GM12878 (cell line): ENCODE measurements around the gene LEMD1. TPM values are rescaled to one million over a fixed set of nuclear protein-coding genes. Genes with fewer than 3 reads are reported as not detected.

ENCODE experiments used
- ATAC-seq: fragments of 200-7000 bp; cut with Tn5 transposase; 3 replicates; pipeline ENCODE4 v1.9.1; 2020; ENCODE audit warnings: mild to moderate bottlenecking, moderate library complexity
- BruUV-seq: library from RNA; stranded (reverse); fragments of 400-500 nt; replicated peaks from 2 replicates; lab custom pipeline; 2021; lab: Mats Ljungman, UMichigan
- CTCF ChIA-PET: fragments of 300-600 bp; sonication (Branson Sonifier 250); formaldehyde crosslinking; extraction: SDS; loops from one replicate; lab custom pipeline; 2021; ENCODE audit warnings: inconsistent platforms; lab: Yijun Ruan, JAX
- POLR2A ChIA-PET: fragments of 350-600 bp; formaldehyde crosslinking; extraction: SDS; loops from one replicate; lab custom pipeline; 2021; ENCODE audit warnings: inconsistent platforms; lab: Charles Lee
- RAD21 ChIA-PET: fragments of 300-600 bp; sonication (Branson Sonifier 250); formaldehyde crosslinking; loops from one replicate; lab custom pipeline; 2023; ENCODE audit warnings: antibody characterized with exemption; ENCODE audit not compliant: unreplicated experiment; lab: Charles Lee
- SMC1A ChIA-PET: fragments of 300-600 bp; sonication (Branson Sonifier 250); formaldehyde crosslinking; loops from one replicate; lab custom pipeline; 2023; ENCODE audit not compliant: unreplicated experiment, uncharacterized antibody; lab: Charles Lee
- DNase-seq: peaks from one replicate; pipeline ENCODE4 v3.0.0-alpha.2; 2011; ENCODE audit warnings: low read depth, low spot score
- FAIRE-seq: peaks from 3 replicates; lab custom pipeline; 2011; peaks lifted over from hg19 to GRCh38; lab: Jason Lieb, UNC
- H2AFZ ChIP-seq: 2 replicates; pipeline ENCODE4 v1.6.0; 2011; ENCODE audit warnings: low read depth, low read length, control low read depth; ENCODE audit not compliant: control insufficient read depth
- H3K27ac ChIP-seq: 2 replicates; pipeline ENCODE4 v1.5.1; 2011; ENCODE audit warnings: control low read depth; ENCODE audit not compliant: control insufficient read depth, insufficient read depth
- H3K27me3 ChIP-seq, 2 experiments: replicated peaks in 1 of 2; 2 replicates each; pipeline versions ENCODE4 v1.6.0 to v1.6.1; 2011; ENCODE audit warnings: low read length in 1 of 2; ENCODE audit not compliant: control insufficient read depth in 2 of 2, insufficient read depth in 2 of 2
- H3K36me3 ChIP-seq, 2 experiments: 2 replicates each; pipeline ENCODE4 v1.5.1; 2011; ENCODE audit warnings: low read length in 1 of 2; ENCODE audit not compliant: control insufficient read depth in 2 of 2, insufficient read depth in 2 of 2
- H3K4me1 ChIP-seq: 2 replicates; pipeline ENCODE4 v1.6.1; 2011; ENCODE audit warnings: mild to moderate bottlenecking, low read length, moderate library complexity, mixed read lengths; ENCODE audit not compliant: control insufficient read depth, insufficient read depth
- H3K4me2 ChIP-seq: 2 replicates; pipeline ENCODE4 v1.6.0; 2011; ENCODE audit warnings: control low read depth; ENCODE audit not compliant: control insufficient read depth, insufficient read depth
- H3K4me3 ChIP-seq: fragments of 200-600 bp; sonication (generic); 2 replicates; pipeline ENCODE4 v1.5.1; 2016
- H3K79me2 ChIP-seq: 2 replicates; pipeline ENCODE4 v1.6.0; 2011; ENCODE audit warnings: low read length; ENCODE audit not compliant: control insufficient read depth, insufficient read depth
- H3K9ac ChIP-seq: 2 replicates; pipeline ENCODE4 v1.8.0; 2011; ENCODE audit warnings: low read length, control low read depth, mixed read lengths; ENCODE audit not compliant: control insufficient read depth, insufficient read depth
- H3K9me3 ChIP-seq: replicated peaks from 3 replicates; pipeline ENCODE4 v1.5.1; 2011; ENCODE audit warnings: mild to moderate bottlenecking, low read length; ENCODE audit not compliant: control insufficient read depth, insufficient read depth
- H4K20me1 ChIP-seq: 2 replicates; pipeline ENCODE4 v1.6.0; 2011; ENCODE audit not compliant: control insufficient read depth, insufficient read depth
- ASH2L ChIP-seq: fragments of 300-600, 200-600 bp; sonication (generic); IDR thresholded peaks from 2 replicates; pipeline ENCODE4 v1.6.1; 2017; ENCODE audit warnings: low read depth, mild to moderate bottlenecking, borderline replicate concordance
- ATF7 ChIP-seq: fragments of 450-650 bp; IDR thresholded peaks from 2 replicates; pipeline ENCODE4 v1.6.1; 2016; ENCODE audit warnings: low read depth, mild to moderate bottlenecking
- EED ChIP-seq: sonication (generic); IDR thresholded peaks from 2 replicates; pipeline ENCODE4 v1.6.1; 2016; ENCODE audit warnings: antibody characterized with exemption, low read depth
- FOXM1 ChIP-seq: IDR thresholded peaks from 2 replicates; pipeline ENCODE4 v1.6.1; 2012; ENCODE audit warnings: low read depth, mild to moderate bottlenecking, inconsistent platforms, low read length, moderate library complexity
- HDAC2 ChIP-seq: fragments of 200-600 bp; sonication (generic); IDR thresholded peaks from 2 replicates; pipeline ENCODE4 v1.6.1; 2017
- HDGF ChIP-seq: fragments of 450-650 bp; IDR thresholded peaks from 2 replicates; pipeline ENCODE4 v1.6.1; 2016; ENCODE audit warnings: antibody characterized with exemption
- MTA2 ChIP-seq: fragments of 450-650 bp; IDR thresholded peaks from 2 replicates; pipeline ENCODE4 v1.6.1; 2016; ENCODE audit warnings: low read depth, mild to moderate bottlenecking, moderate library complexity
- MYC ChIP-seq: IDR thresholded peaks from 2 replicates; pipeline ENCODE4 v1.6.1; 2011; ENCODE audit warnings: mild to moderate bottlenecking, low read length, moderate library complexity, inconsistent platforms; ENCODE audit not compliant: insufficient read depth, insufficient replicate concordance, insufficient read length, severe bottlenecking
- RAD21 ChIP-seq: IDR thresholded peaks from 2 replicates; pipeline ENCODE4 v1.6.1; 2011; ENCODE audit warnings: mild to moderate bottlenecking, low read depth, low read length, moderate library complexity; ENCODE audit not compliant: insufficient read depth
- RELA ChIP-seq: fragments of 450-650 bp; IDR thresholded peaks from 2 replicates; pipeline ENCODE4 v1.8.0; 2014; ENCODE audit warnings: borderline replicate concordance; ENCODE audit not compliant: partially characterized antibody
- SMC3 ChIP-seq: IDR thresholded peaks from 2 replicates; pipeline ENCODE4 v1.6.1; 2011; ENCODE audit warnings: low read length, improper control_type of control experiment, borderline replicate concordance
- STAT1 ChIP-seq: fragments of 450-650 bp; conservative IDR thresholded peaks from 2 replicates; pipeline ENCODE4 v1.6.1; 2014; ENCODE audit warnings: antibody characterized with exemption, mild to moderate bottlenecking
- SUPT20H ChIP-seq: IDR thresholded peaks from 2 replicates; pipeline ENCODE4 v1.6.1; 2011; ENCODE audit warnings: low read depth, mild to moderate bottlenecking, low read length, moderate library complexity, borderline replicate concordance; ENCODE audit not compliant: control insufficient read depth
- TBL1XR1 ChIP-seq: IDR thresholded peaks from 2 replicates; pipeline ENCODE4 v1.6.1; 2012; ENCODE audit warnings: low read depth, low read length, improper control_type of control experiment
- ZZZ3 ChIP-seq: IDR thresholded peaks from 2 replicates; pipeline ENCODE4 v1.6.1; 2011; ENCODE audit warnings: low read depth; ENCODE audit not compliant: control insufficient read depth, insufficient read length
- WGBS: methylation state at CpG from one replicate; pipeline ENCODE4 v1.1.6; 2016; ENCODE audit warnings: low lambda C conversion rate; ENCODE audit not compliant: insufficient replicate concordance, insufficient coverage; ENCODE audit errors: missing lambda C conversion rate; 5-methylcytosine and 5-hydroxymethylcytosine counted together
- in situ Hi-C: fragments of 300-500 bp; cut with MboI; formaldehyde crosslinking; loops from 9 replicates; pipeline ENCODE4 v1.14.3; 2018; ENCODE audit warnings: mixed read lengths
- intact Hi-C: fragments of 100-400 bp; cut with micrococcal nuclease; formaldehyde crosslinking; loops from one replicate; pipeline ENCODE4 v1.14.2; 2022; ENCODE audit not compliant: unreplicated experiment
- polyA plus RNA-seq, 11 experiments: library from polyadenylated mRNA; depleted of rRNA in 4 of 11; unstranded in 6 of 11; stranded (reverse) in 5 of 11; fragments of >200 nt; fragmentation: Nextera tagmentation in 4 of 11; fragmentation: Illumina TruSeq in 1 of 11; extraction: Ambion mirVana in 4 of 11; extraction: Trizol in 1 of 11; gene quantifications; 1 replicate in 1 of 11; 2 replicates in 10 of 11; pipeline versions ENCODE4 v1.2.1 to v1.2.3, GENCODE V29; 2011 to 2016; ENCODE audit warnings: inconsistent platforms in 2 of 11, missing spikeins in 2 of 11, low read depth in 1 of 11
- total RNA-seq, 4 experiments: library from RNA; depleted of rRNA in 3 of 4; stranded (reverse); fragments of >200 nt in 3 of 4; fragmentation: Illumina TruSeq in 1 of 4; extraction: Trizol in 1 of 4; gene quantifications; 2 replicates each; pipeline versions ENCODE4 v1.2.1 to v1.2.3, GENCODE V29; 2013 to 2021
- TF ChIP-seq, protein P1 (sequence below): fragments of 450-650 bp; IDR thresholded peaks from 2 replicates; pipeline ENCODE4 v1.6.1; 2016; ENCODE audit warnings: mild to moderate bottlenecking

LEMD1 gene
- total and polyA plus RNA-seq, 10 of the 15 experiments (the other 5 are each of a cell fraction or from before 2014, with no cell fraction given) = 0.19 to 1.2 (median 0.26) TPM; not detected in 7

- Histone ChIP-seq H3K27ac (no peak overlapping the region), H3K9me3 (no peaks in the 10 kb centered on the region), H3K79me2 (no peaks in the 10 kb centered on the region), H3K9ac (no peak overlapping the region), H3K4me1 (no peaks in the 10 kb centered on the region), H4K20me1 (no peaks in the 10 kb centered on the region), H2AFZ (no peak overlapping the region), H3K27me3 (peaks cover 4 to 5% of the 10 kb centered on the region in 2 experiments; a peak in 3 of 4 replicates), H3K36me3 (no peaks in the 10 kb centered on the region), H3K4me3 (no peak overlapping the region), H3K4me2 (no peak overlapping the region)
- BruUV-seq = no TSS peak
- no peak for ATAC-seq
- ChIA-PET CTCF (interaction anchor here (1.3 to 2.7 kb wide), 3 partner anchors 16 to 115 kb away, joined by 3 to 8 read pairs (median 5); no protein-coding TSS in a partner anchor), SMC1A (interaction anchor here (1.4 to 1.5 kb wide), 2 partner anchors 20 to 23 kb away, joined by 4 read pairs; no protein-coding TSS in a partner anchor), POLR2A (no interaction called here), RAD21 (interaction anchor here (1.4 kb wide), 1 partner anchor 37 kb away, joined by 3 read pairs; no protein-coding TSS in a partner anchor)
- DNase-seq = no peak
- FAIRE-seq = no peak
- 6% methylated on average over 2 of the region's 2 CpGs for WGBS
- in situ Hi-C loops (no loop called here), intact Hi-C loops (no loop called here)
- TF ChIP-seq MTA2 (no peak), HDAC2 (no peak), RAD21 (no peak), ZZZ3 (no peak), SMC3 (no peak)
Measured at GRCh38 chr1:205373798-205374175, 48.1 kb downstream of the LEMD1 start.

DNA sequence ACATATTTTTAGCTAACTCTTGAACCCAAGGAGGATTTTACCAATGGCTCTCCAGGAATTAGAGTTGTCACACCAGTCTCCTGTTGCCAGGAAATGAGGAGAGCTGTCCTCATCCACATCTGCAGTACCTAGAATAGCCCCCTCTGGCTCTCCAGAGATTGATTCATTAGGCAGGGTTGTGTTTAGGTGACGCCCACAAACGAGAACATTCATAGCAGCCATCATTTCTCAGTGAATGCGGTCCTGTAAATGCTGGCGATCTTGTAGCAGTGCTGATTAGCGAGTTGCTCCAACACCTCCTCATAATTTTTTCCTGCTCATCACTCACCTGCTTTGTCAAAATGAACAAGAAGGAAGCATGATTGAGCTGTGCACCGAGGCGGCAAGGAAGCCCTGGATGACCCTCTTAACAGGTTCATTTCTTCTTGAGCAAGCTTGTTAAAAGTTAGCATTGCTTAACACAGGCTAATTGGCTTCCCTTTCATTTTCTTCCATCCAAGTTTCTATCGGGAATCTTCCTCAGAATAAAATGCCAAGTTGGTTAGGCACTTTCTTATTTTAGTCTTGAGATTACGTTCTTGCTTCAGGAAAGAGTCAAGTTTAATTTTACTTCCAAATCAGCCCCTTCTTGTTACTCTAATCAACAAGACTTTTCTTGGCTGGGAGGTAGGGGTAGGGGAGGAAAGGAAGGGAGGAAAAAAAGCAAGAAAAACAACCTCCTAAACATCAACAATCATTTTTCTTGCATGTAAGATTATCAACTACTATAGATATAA, 48.6 kb downstream of the LEMD1 start:
- H3K79me2 ChIP-seq = no peaks in the 10 kb centered on the region
- no peaks in the 10 kb centered on the region for H3K9me3 ChIP-seq
- no TSS peak for BruUV-seq
- no peak overlapping the region for H3K27ac ChIP-seq
- H2AFZ ChIP-seq = no peak overlapping the region
- H3K36me3 ChIP-seq = no peaks in the 10 kb centered on the region
- DNase-seq (no peak), FAIRE-seq (no peak), ATAC-seq (no peak)
- H4K20me1 ChIP-seq = no peaks in the 10 kb centered on the region
- ChIA-PET POLR2A (interaction anchor here (0.6 kb wide), 2 partner anchors 42 to 514 kb away, joined by 3 read pairs; no protein-coding TSS in a partner anchor), SMC1A (interaction anchor here (1.5 kb wide), 1 partner anchor 20 kb away, joined by 4 read pairs; no protein-coding TSS in a partner anchor), RAD21 (interaction anchor here (0.7 to 1.4 kb wide), 2 partner anchors 36 to 235 kb away, joined by 3 read pairs; no protein-coding TSS in a partner anchor), CTCF (interaction anchor here (0.6 to 2.7 kb wide), 6 partner anchors 14 to 251 kb away, joined by 3 to 8 read pairs (median 3); no protein-coding TSS in a partner anchor)
- H3K4me1 ChIP-seq = no peaks in the 10 kb centered on the region
- peaks cover 4 to 5% of the 10 kb centered on the region in 2 experiments; a peak in 2 of 4 replicates for H3K27me3 ChIP-seq
- no peak overlapping the region for H3K9ac ChIP-seq
- H3K4me3 ChIP-seq = no peak overlapping the region
- in situ Hi-C loops (no loop called here), intact Hi-C loops (no loop called here)
- H3K4me2 ChIP-seq = no peak overlapping the region
- 22% methylated on average over 9 of the region's 9 CpGs for WGBS
- TF ChIP-seq RELA (no peak), ATF7 (no peak), SUPT20H (no peak), TBL1XR1 (no peak), EED (no peak), STAT1 (no peak), ZZZ3 (no peak), SMC3 (no peak), MYC (no peak), ASH2L (no peak), FOXM1 (no peak), HDGF (no peak)
- TF ChIP-seq, protein P1, sequence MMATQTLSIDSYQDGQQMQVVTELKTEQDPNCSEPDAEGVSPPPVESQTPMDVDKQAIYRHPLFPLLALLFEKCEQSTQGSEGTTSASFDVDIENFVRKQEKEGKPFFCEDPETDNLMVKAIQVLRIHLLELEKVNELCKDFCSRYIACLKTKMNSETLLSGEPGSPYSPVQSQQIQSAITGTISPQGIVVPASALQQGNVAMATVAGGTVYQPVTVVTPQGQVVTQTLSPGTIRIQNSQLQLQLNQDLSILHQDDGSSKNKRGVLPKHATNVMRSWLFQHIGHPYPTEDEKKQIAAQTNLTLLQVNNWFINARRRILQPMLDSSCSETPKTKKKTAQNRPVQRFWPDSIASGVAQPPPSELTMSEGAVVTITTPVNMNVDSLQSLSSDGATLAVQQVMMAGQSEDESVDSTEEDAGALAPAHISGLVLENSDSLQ = no peak
